ENCODE results near the gene HFE. TPM values are rescaled to one million over a fixed set of nuclear protein-coding genes. Genes with fewer than 3 reads are reported as not detected.

Gene HFE
- total and polyA plus RNA-seq, 2 of the 13 experiments (the other 11 are each of a cell fraction or from before 2014, with no cell fraction given) = 3.7 to 6.3 TPM

DNA sequence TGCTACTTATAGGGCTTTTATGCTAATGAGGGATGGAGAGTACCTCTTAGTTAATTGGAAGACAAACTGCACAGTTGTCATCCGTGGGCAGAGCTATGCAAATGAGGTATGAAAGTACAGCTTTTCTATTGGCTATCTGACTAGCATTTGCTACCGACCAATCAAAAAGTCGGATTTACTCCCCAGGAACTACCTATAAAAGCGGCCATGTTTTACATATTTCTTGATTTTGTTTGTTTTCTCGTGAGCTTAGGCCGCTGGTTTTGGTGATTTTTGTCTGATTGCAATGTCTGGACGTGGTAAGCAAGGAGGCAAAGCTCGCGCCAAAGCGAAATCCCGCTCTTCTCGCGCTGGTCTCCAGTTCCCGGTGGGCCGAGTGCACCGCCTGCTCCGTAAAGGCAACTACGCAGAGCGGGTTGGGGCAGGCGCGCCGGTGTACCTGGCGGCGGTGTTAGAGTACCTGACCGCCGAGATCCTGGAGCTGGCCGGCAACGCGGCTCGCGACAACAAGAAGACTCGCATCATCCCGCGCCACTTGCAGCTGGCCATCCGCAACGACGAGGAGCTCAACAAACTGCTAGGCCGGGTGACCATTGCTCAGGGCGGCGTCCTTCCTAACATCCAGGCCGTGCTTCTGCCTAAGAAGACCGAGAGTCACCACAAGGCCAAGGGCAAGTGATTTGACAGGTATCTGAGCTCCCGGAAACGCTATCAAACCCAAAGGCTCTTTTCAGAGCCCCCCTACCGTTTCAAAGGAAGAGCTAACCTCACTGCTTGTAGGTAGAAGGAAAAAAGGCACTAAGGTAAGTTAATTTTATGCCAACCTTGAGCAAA lies 36.9 kb downstream of the HFE start (continued):
- TF ChIP-seq, protein P1, sequence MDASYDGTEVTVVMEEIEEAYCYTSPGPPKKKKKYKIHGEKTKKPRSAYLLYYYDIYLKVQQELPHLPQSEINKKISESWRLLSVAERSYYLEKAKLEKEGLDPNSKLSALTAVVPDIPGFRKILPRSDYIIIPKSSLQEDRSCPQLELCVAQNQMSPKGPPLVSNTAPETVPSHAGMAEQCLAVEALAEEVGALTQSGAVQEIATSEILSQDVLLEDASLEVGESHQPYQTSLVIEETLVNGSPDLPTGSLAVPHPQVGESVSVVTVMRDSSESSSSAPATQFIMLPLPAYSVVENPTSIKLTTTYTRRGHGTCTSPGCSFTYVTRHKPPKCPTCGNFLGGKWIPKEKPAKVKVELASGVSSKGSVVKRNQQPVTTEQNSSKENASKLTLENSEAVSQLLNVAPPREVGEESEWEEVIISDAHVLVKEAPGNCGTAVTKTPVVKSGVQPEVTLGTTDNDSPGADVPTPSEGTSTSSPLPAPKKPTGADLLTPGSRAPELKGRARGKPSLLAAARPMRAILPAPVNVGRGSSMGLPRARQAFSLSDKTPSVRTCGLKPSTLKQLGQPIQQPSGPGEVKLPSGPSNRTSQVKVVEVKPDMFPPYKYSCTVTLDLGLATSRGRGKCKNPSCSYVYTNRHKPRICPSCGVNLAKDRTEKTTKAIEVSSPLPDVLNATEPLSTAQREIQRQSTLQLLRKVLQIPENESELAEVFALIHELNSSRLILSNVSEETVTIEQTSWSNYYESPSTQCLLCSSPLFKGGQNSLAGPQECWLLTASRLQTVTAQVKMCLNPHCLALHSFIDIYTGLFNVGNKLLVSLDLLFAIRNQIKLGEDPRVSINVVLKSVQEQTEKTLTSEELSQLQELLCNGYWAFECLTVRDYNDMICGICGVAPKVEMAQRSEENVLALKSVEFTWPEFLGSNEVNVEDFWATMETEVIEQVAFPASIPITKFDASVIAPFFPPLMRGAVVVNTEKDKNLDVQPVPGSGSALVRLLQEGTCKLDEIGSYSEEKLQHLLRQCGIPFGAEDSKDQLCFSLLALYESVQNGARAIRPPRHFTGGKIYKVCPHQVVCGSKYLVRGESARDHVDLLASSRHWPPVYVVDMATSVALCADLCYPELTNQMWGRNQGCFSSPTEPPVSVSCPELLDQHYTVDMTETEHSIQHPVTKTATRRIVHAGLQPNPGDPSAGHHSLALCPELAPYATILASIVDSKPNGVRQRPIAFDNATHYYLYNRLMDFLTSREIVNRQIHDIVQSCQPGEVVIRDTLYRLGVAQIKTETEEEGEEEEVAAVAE (CRISPR knock-in tag; IDR thresholded peaks at IDR 0.05; ENCODE audit: borderline replicate concordance) = peak; percentile 89; the same call in 1 of the 2 replicates
- TF ChIP-seq, protein P2, sequence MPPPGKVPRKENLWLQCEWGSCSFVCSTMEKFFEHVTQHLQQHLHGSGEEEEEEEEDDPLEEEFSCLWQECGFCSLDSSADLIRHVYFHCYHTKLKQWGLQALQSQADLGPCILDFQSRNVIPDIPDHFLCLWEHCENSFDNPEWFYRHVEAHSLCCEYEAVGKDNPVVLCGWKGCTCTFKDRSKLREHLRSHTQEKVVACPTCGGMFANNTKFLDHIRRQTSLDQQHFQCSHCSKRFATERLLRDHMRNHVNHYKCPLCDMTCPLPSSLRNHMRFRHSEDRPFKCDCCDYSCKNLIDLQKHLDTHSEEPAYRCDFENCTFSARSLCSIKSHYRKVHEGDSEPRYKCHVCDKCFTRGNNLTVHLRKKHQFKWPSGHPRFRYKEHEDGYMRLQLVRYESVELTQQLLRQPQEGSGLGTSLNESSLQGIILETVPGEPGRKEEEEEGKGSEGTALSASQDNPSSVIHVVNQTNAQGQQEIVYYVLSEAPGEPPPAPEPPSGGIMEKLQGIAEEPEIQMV (CRISPR knock-in tag; IDR thresholded peaks at IDR 0.05; ENCODE audit: low read depth) = peak; percentile 82
- TF ChIP-seq ZNF605 (CRISPR knock-in tag; IDR thresholded peaks at IDR 0.05) (peak; percentile 95), ZSCAN21 (CRISPR knock-in tag; IDR thresholded peaks at IDR 0.05; ENCODE audit: borderline replicate concordance) (peak; percentile 10; the same call in 1 of the 2 replicates), NR2F2 (IDR thresholded peaks at IDR 0.05; ENCODE audit: borderline replicate concordance, low read depth) (0 out of 2 replicates have a peak, but pooled peaks have one; percentile 7), MLLT10 (CRISPR knock-in tag; IDR thresholded peaks at IDR 0.05) (peak; percentile 93), ELF3 (CRISPR knock-in tag; IDR thresholded peaks at IDR 0.05) (peak; percentile 51; the same call in 1 of the 2 replicates), ZNF629 (CRISPR knock-in tag; conservative IDR thresholded peaks at IDR 0.05) (peak; percentile 57), NCOR1 (IDR thresholded peaks at IDR 0.05; ENCODE audit: borderline replicate concordance, low read length) (no peak)
- TF ChIP-seq, protein P3, sequence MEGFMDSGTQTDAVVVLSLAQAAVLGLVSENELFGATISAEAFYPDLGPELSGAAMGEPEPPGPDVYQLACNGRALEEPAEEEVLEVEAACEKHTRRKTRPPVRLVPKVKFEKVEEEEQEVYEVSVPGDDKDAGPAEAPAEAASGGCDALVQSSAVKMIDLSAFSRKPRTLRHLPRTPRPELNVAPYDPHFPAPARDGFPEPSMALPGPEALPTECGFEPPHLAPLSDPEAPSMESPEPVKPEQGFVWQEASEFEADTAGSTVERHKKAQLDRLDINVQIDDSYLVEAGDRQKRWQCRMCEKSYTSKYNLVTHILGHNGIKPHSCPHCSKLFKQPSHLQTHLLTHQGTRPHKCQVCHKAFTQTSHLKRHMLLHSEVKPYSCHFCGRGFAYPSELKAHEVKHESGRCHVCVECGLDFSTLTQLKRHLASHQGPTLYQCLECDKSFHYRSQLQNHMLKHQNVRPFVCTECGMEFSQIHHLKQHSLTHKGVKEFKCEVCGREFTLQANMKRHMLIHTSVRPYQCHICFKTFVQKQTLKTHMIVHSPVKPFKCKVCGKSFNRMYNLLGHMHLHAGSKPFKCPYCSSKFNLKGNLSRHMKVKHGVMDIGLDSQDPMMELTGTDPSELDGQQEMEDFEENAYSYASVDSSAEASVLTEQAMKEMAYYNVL (CRISPR knock-in tag; IDR thresholded peaks at IDR 0.05; ENCODE audit: borderline replicate concordance) = peak; percentile 59; the same call in 1 of the 2 replicates
- TF ChIP-seq, protein P4, sequence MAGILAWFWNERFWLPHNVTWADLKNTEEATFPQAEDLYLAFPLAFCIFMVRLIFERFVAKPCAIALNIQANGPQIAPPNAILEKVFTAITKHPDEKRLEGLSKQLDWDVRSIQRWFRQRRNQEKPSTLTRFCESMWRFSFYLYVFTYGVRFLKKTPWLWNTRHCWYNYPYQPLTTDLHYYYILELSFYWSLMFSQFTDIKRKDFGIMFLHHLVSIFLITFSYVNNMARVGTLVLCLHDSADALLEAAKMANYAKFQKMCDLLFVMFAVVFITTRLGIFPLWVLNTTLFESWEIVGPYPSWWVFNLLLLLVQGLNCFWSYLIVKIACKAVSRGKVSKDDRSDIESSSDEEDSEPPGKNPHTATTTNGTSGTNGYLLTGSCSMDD (CRISPR knock-in tag; IDR thresholded peaks at IDR 0.05) = peak; percentile 96; the same call in 1 of the 2 replicates
- TF ChIP-seq, protein P5, sequence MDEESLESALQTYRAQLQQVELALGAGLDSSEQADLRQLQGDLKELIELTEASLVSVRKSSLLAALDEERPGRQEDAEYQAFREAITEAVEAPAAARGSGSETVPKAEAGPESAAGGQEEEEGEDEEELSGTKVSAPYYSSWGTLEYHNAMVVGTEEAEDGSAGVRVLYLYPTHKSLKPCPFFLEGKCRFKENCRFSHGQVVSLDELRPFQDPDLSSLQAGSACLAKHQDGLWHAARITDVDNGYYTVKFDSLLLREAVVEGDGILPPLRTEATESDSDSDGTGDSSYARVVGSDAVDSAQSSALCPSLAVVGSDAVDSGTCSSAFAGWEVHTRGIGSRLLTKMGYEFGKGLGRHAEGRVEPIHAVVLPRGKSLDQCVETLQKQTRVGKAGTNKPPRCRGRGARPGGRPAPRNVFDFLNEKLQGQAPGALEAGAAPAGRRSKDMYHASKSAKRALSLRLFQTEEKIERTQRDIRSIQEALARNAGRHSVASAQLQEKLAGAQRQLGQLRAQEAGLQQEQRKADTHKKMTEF (CRISPR knock-in tag; IDR thresholded peaks at IDR 0.05) = peak; percentile 85; the same call in 1 of the 2 replicates
